D721Med (cell line): Measurements from ENCODE around the gene FER.

Source experiments
- DNase-seq: peaks from one replicate; pipeline ENCODE4 v3.0.0; 2011; ENCODE audit warnings: low spot score; ENCODE audit not compliant: insufficient read length
- FAIRE-seq: peaks from 2 replicates; lab custom pipeline; 2011; peaks lifted over from hg19 to GRCh38; lab: Jason Lieb, UNC
- CTCF ChIP-seq: IDR thresholded peaks from 2 replicates; pipeline ENCODE4 v1.5.1; 2012; ENCODE audit warnings: mild to moderate bottlenecking, control low read depth; ENCODE audit not compliant: insufficient read depth; ENCODE audit errors: missing control alignments

FER gene

DNA sequence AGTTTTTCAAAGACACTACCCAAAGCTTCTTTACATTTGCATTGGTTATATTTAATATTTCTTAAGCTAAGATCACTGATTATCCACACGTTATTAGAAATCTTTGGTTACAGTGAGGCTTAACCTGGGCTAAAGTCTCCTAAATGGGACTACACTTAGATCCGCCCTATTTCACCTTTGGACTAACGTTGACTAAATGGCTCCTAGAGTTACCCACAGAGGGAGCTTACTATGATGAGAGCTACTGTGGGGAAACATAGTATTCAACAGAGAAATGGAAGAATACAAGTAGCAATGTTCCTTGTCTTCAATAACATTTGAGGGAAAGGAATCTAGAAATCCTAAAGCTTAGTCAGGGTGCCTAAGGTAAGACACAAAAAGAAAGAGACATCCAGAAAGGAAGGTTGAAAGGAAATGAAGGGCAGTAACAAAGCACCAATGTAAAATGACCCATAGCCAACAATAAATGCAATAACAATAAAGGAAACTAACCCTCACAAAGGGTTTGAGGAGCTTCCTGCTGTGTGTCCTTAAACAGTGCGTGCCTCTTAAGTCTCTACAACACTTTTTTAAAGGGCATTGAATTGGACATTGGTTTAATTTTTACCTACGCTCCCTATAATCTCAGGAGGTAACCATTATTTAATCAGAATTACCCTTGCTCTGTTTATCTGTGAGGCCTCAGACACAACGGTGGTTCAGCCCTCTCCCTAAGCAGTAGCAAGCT lies 445.0 kb downstream of the FER start:
- FAIRE-seq (no peak), DNase-seq (no peak)
- no peak for TF ChIP-seq CTCF

DNA sequence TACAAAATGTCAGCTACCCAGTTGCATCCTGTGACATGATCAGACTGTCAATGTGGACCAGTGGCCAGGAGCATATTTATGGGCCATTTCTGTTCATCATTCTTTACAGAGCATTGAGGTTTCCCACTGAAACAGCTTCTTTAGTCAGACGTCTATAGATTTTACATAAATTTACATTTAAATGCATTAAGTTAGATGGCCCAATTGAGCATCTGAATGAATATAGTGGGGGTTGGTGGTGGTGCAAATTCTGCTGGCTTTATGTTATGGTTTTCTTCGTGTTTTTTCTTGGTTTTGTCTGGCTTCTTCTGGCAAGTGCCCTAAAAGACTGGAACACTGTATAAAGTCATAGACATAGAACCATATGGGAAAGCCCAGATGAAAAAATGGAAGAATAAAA lies 448.0 kb downstream of the FER start:
- FAIRE-seq (no peak), DNase-seq (no peak)
- TF ChIP-seq CTCF = no peak

DNA sequence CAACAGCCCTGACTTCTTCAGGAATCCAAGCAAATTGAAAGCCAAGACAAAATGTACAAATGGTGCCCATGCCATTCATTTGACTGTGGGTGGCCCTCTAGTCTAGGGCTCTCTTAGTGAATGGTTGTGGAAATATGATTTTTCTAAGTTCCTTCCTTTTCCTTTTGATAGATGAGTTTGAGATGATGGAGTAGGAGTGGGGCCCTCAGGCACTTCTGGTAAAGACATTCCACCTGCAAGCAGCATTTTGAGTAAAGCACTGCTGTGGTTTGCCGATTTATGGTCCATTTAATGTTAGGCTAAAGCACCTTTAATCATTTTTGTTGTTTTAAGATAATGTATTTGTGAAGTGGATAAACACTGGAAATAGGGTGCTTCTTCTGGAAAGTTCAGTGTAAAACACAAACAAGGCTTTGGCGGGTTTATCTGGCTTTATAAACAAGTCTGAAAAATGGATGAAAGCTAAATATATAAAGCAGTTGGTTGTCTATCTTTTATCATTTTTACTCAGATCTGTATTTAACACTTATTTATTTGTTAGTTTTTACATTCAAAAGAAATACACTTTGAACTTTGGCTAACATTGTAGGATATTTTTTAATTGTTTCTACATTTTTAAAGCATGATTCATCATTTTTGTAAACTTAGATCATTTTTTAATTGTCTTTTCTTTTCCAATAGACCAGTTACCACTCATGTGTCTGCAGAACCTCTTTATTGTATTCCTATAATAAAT lies 448.6 kb downstream of the FER start:
- no peak for TF ChIP-seq CTCF
- DNase-seq = no peak
- no peak for FAIRE-seq

DNA sequence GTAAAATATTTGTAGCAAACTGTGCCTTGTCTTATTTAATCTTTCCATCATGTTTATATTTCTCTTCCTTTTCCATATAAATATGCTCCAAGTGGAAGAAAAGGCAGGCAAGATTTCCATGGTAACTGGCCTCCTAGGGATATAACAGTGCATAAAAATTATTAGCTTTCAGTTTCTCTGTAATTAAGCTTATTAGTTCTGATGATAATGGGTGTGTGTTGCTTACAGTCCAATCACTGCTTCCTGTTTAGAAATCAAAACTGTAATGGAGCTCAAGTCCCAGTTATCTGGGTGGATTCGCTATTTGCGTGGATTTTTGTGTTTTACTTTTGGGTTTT lies 449.1 kb downstream of the FER start:
- DNase-seq = no peak
- no peak for TF ChIP-seq CTCF
- FAIRE-seq = no peak

- no peak for DNase-seq
- FAIRE-seq = no peak
- TF ChIP-seq CTCF = no peak
Observed at GRCh38 chr5:109199289-109199688, 451.6 kb downstream of the FER start.

GRCh38 chr5:109199799-109200620 lies 452.3 kb downstream of the FER start:
- DNase-seq (no peak), FAIRE-seq (no peak)
- TF ChIP-seq CTCF = no peak
